ENCODE data around the gene DLG1.

- TF ChIP-seq CTCF (IDR thresholded peaks at IDR 0.05) (no peak), POLR2A (IDR thresholded peaks at IDR 0.05) (no peak)
Measured at GRCh38 chr3:197040658-197041057, 257.8 kb downstream of the DLG1 start.
